Natural killer cell (primary cell): ENCODE results near the gene KCNA2. TPM values are rescaled to one million over a fixed set of nuclear protein-coding genes. Genes with fewer than 3 reads are reported as not detected.

ENCODE experiments used
- ATAC-seq, 3 donors: fragments of 150-1000 bp in 2 of 3; fragments of 200-7000 bp in 1 of 3; cut with Tn5 transposase; 1 replicate in 1 of 3; 2 replicates in 2 of 3; pipeline ENCODE4 v1.10.0; 2021; ENCODE audit warnings: mild to moderate bottlenecking in 2 of 3, moderate library complexity in 2 of 3
- DNase-seq, 2 donors: peaks; one replicate each; pipeline versions ENCODE4 v3.0.0 to v3.0.0-alpha.2; 2013 to 2021; ENCODE audit warnings: mixed read lengths in 1 of 2
- H3K27ac ChIP-seq: one replicate; pipeline ENCODE4 v1.5.1; 2013; ENCODE audit warnings: mild to moderate bottlenecking, low read length
- H3K27me3 ChIP-seq: one replicate; pipeline ENCODE4 v1.6.1; 2013; ENCODE audit warnings: low read length; ENCODE audit not compliant: control insufficient read depth, insufficient read depth
- H3K36me3 ChIP-seq: one replicate; pipeline ENCODE4 v1.6.1; 2013; ENCODE audit warnings: low read length; ENCODE audit not compliant: control insufficient read depth, insufficient read depth
- H3K4me1 ChIP-seq: one replicate; pipeline ENCODE4 v1.6.1; 2013; ENCODE audit warnings: low read length; ENCODE audit not compliant: control insufficient read depth, insufficient read depth
- H3K4me3 ChIP-seq: one replicate; pipeline ENCODE4 v1.5.1; 2013; ENCODE audit warnings: low read length
- H3K9me3 ChIP-seq: one replicate; pipeline ENCODE4 v1.6.1; 2013; ENCODE audit warnings: low read length; ENCODE audit not compliant: control insufficient read depth, insufficient read depth
- H3K27ac Mint-ChIP-seq, 2 donors: one replicate each; pipeline ENCODE4 v1.8.0; 2022; ENCODE audit warnings: mild to moderate bottlenecking in 2 of 2, mixed read lengths in 2 of 2, moderate library complexity in 1 of 2
- H3K27me3 Mint-ChIP-seq, 2 donors: one replicate each; pipeline ENCODE4 v1.8.0; 2022; ENCODE audit warnings: low read depth in 2 of 2, mixed read lengths in 2 of 2
- H3K36me3 Mint-ChIP-seq: one replicate; pipeline ENCODE4 v1.8.0; 2022; ENCODE audit warnings: mixed read lengths
- H3K4me1 Mint-ChIP-seq, 2 donors: one replicate each; pipeline ENCODE4 v1.8.0; 2022; ENCODE audit warnings: mixed read lengths in 2 of 2
- H3K4me3 Mint-ChIP-seq: one replicate; pipeline ENCODE4 v1.8.0; 2022; ENCODE audit warnings: mild to moderate bottlenecking, moderate library complexity, mixed read lengths
- H3K9me3 Mint-ChIP-seq, 2 donors: one replicate each; pipeline ENCODE4 v1.8.0; 2022; ENCODE audit warnings: mixed read lengths in 2 of 2
- CTCF ChIP-seq: fragments of 200-600 bp; IDR thresholded peaks from one replicate; pipeline ENCODE4 v1.8.0; 2022; ENCODE audit warnings: antibody characterized with exemption
- WGBS: methylation state at CpG from one replicate; pipeline ENCODE4 v1.1.7; 2013; ENCODE audit warnings: missing lambda C conversion rate; ENCODE audit not compliant: insufficient coverage; 5-methylcytosine and 5-hydroxymethylcytosine counted together
- intact Hi-C: fragments of 100-400 bp; cut with micrococcal nuclease; formaldehyde crosslinking; loops from one replicate; pipeline ENCODE4 v1.14.2; 2022
- total RNA-seq, 4 donors: library from RNA; stranded (reverse); fragments of 120-200 nt in 1 of 4; gene quantifications; one replicate each; pipeline versions ENCODE4 v1.2.3 to v1.2.4, GENCODE V29; 2013 to 2022

Gene KCNA2
- total RNA-seq, 3 donors from 2014 or later (not counting 1 experiment from before 2014, with no cell fraction given) = 0.07 to 2.6 (median 0.26) TPM

- Mint-ChIP-seq H3K27ac (no peak overlapping the region), H3K9me3 (no peaks in the 10 kb centered on the region), H3K4me1 (peaks cover 0 to under 1% of the 10 kb centered on the region in 2 donors), H3K36me3 (no peaks in the 10 kb centered on the region), H3K27me3 (peaks cover 31 to 43% of the 10 kb centered on the region in 2 donors), H3K4me3 (no peak overlapping the region)
- WGBS = 88% methylated on average over 5 of the region's 5 CpGs
- intact Hi-C loops = no loop called here
- no peak overlapping the region for H3K4me3 ChIP-seq
- ATAC-seq (no peak), DNase-seq (no peak)
- H3K27ac ChIP-seq = no peak overlapping the region
- peaks cover 6% of the 10 kb centered on the region for H3K27me3 ChIP-seq
- no peaks in the 10 kb centered on the region for H3K9me3 ChIP-seq
- TF ChIP-seq CTCF = no peak
- no peaks in the 10 kb centered on the region for H3K36me3 ChIP-seq
- peaks cover 6% of the 10 kb centered on the region for H3K4me1 ChIP-seq
Measured at GRCh38 chr1:110601332-110601731, 4.8 kb downstream of the KCNA2 start.

- no peaks in the 10 kb centered on the region for H3K9me3 ChIP-seq
- H3K4me1 ChIP-seq = no peaks in the 10 kb centered on the region
- Mint-ChIP-seq H3K27ac (no peak overlapping the region), H3K4me3 (no peak overlapping the region), H3K27me3 (peaks cover 27 to 37% of the 10 kb centered on the region in 2 donors), H3K9me3 (no peaks in the 10 kb centered on the region), H3K36me3 (no peaks in the 10 kb centered on the region), H3K4me1 (no peaks in the 10 kb centered on the region)
- H3K27me3 ChIP-seq = peaks cover under 1% of the 10 kb centered on the region
- H3K4me3 ChIP-seq = no peak overlapping the region
- no peak for DNase-seq
- no peak for ATAC-seq
- TF ChIP-seq CTCF = no peak
- intact Hi-C loops = no loop called here
- WGBS = 85% methylated on average over 3 of the region's 3 CpGs
- H3K27ac ChIP-seq = no peak overlapping the region
- H3K36me3 ChIP-seq = no peaks in the 10 kb centered on the region
Measured at GRCh38 chr1:110600716-110601115, 5.4 kb downstream of the KCNA2 start.

- intact Hi-C loops = no loop called here
- Mint-ChIP-seq H3K27me3 (peaks cover 10 to 22% of the 10 kb centered on the region in 2 donors), H3K4me3 (no peak overlapping the region), H3K27ac (no peak overlapping the region), H3K9me3 (no peaks in the 10 kb centered on the region), H3K4me1 (no peaks in the 10 kb centered on the region), H3K36me3 (no peaks in the 10 kb centered on the region)
- ATAC-seq (no peak), DNase-seq (no peak)
- H3K9me3 ChIP-seq = no peaks in the 10 kb centered on the region
- no peak overlapping the region for H3K27ac ChIP-seq
- no peaks in the 10 kb centered on the region for H3K4me1 ChIP-seq
- no peak for TF ChIP-seq CTCF
- H3K36me3 ChIP-seq = no peaks in the 10 kb centered on the region
- H3K27me3 ChIP-seq = no peaks in the 10 kb centered on the region
- H3K4me3 ChIP-seq = no peak overlapping the region
- 93% methylated on average over 5 of the region's 5 CpGs for WGBS
Measured at GRCh38 chr1:110597966-110598365, 8.2 kb downstream of the KCNA2 start.

GRCh38 chr1:110596312-110596711, 9.8 kb downstream of the KCNA2 start:
- Mint-ChIP-seq H3K4me3 (no peak overlapping the region), H3K36me3 (no peaks in the 10 kb centered on the region), H3K27ac (no peak overlapping the region), H3K27me3 (peaks cover 10 to 20% of the 10 kb centered on the region in 2 donors), H3K9me3 (no peaks in the 10 kb centered on the region), H3K4me1 (no peaks in the 10 kb centered on the region)
- 83% methylated on average over 2 of the region's 2 CpGs for WGBS
- no peak for DNase-seq
- Histone ChIP-seq H3K4me3 (no peak overlapping the region), H3K4me1 (no peaks in the 10 kb centered on the region), H3K27ac (no peak overlapping the region), H3K9me3 (no peaks in the 10 kb centered on the region), H3K27me3 (no peaks in the 10 kb centered on the region), H3K36me3 (no peaks in the 10 kb centered on the region)
- no peak for ATAC-seq
- no peak for TF ChIP-seq CTCF
- intact Hi-C loops = no loop called here
